ENCODE results near the gene ALDH1L1.

The ALDH1L1 gene

GRCh38 chr3:126053949-126054569, 126.3 kb downstream of the ALDH1L1 start:
- CTCF ChIA-PET: no interaction called here
- peaks cover 0 to 14% (median 11%) of the 10 kb centered on the region in 4 experiments for H3K4me1 ChIP-seq (ENCODE audit: control extremely low read depth in 1 of 4, control insufficient read depth in 4 of 4, insufficient read depth in 4 of 4, low read length in 3 of 4)
- DNase-seq: no peak
- H3K36me3 ChIP-seq (ENCODE audit: control insufficient read depth in 4 of 4, insufficient read depth in 4 of 4, low read length in 3 of 4): peaks cover 0 to 11% (median 3%) of the 10 kb centered on the region in 4 experiments
- POLR2A ChIA-PET: no interaction called here
- no peak overlapping the region for H3K27ac ChIP-seq (ENCODE audit: insufficient read depth in 1 of 2, low read depth in 1 of 2, low read length in 2 of 2, poor library complexity in 1 of 2, severe bottlenecking in 2 of 2)
- WGBS (ENCODE audit: insufficient coverage): 100% methylated on average over 6 of the region's 6 CpGs
- H3K27me3 ChIP-seq (replicated peaks in 2 of 5; ENCODE audit: control insufficient read depth in 4 of 5, insufficient read depth in 5 of 5, low read length in 4 of 5): no peaks in the 10 kb centered on the region
- no peaks in the 10 kb centered on the region for H3K9me3 ChIP-seq (ENCODE audit: control extremely low read depth in 1 of 5, control insufficient read depth in 4 of 5, insufficient read depth in 2 of 5, low read depth in 1 of 5, low read length in 4 of 5)
- H3K4me3 ChIP-seq (ENCODE audit: control insufficient read depth in 1 of 7, extremely low read depth in 1 of 7, insufficient read depth in 4 of 7, low read depth in 2 of 7, low read length in 6 of 7): no peak overlapping the region
